Stimulated activated CD4-positive, alpha-beta T cell treated with anti-CD3 and anti-CD28 coated beads, TNF-alpha, amount 100 ng/mL, for 1 hour (primary cell): Measurements from ENCODE around the gene ZNF577.
"Not testable (repeated sequence)": the region's sequence is repeated elsewhere in the genome, so short reads cannot be mapped to it uniquely, and the experiment has no call there.

Source experiments
- DNase-seq, 3 donors: peaks; one replicate each; pipeline ENCODE4 v3.0.0-alpha.2; 2020; ENCODE audit warnings: low read depth in 3 of 3, low spot score in 1 of 3

The ZNF577 gene

DNA sequence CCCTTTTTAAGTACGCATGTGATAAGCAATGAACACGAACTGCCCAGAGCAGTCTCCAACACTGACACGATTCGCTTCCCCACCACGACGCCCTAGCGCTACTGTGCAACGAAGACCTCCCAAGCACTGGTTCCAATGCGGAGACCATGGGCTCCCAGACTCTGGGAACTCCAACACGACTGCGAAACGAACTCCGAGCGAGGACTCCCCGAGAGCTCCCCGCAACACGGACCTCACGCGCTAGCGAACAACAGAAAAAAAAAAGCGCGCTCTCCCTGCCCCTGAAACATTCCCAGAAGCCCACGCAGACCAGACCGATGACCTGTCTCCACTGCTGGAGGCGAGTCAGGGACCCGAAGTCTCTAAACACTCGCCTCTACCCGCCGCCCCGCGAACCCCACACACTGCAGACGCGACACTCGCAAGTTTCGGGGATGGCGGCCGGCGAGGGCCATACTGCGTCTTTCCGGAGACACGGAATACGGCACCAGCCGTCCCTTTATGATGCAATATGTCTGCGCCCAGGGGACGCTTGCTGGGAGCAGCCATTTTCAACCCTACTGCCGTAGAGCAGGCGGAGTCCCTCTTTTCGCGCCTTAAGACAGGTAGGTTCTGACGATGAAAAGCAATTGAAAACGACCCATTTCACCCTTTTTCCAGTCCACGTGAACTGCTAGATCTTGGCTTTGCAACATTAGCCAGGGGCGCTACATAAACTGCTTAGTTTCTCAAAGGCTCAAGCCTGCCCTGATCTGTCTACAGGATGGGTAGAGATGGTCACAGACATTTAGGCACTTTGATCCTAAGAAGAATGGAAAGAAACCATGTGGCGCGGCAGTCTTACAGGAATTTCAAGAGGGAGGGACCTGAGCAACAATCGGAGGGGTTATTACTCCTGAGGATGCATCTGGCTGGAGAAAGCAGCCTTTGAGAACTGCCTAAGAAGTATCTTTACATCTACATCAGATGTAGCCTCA lies at the start of gene ZNF577:
Gene ZNF577, minus strand, starts transcription at position 430 of the 977 bp plus-strand sequence. CDS start 7,569 bp downstream, outside the sequence.
- DNase-seq = peak; percentile 2 to 35 (median 24)

DNA sequence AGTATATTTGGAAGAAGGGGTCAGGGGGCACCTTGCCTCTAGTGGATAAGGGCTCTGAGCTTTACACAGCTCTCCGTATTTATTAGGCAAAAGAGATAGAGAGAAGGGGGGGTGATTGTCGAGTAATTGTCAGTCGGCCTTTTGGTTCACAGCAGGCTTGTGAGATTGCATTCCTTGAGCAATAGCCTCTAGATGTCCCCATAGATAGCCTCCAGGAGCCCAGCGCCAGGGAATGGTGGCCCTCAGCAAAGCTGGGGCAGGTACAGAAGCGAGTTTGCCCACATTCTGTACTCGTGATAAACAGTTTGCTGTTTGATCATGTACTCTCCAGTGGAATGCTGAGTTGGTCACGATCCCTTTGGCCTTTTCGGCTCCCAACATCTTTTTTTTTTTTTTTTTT lies 44.2 kb upstream of the ZNF577 start:
- DNase-seq = no peak

DNA sequence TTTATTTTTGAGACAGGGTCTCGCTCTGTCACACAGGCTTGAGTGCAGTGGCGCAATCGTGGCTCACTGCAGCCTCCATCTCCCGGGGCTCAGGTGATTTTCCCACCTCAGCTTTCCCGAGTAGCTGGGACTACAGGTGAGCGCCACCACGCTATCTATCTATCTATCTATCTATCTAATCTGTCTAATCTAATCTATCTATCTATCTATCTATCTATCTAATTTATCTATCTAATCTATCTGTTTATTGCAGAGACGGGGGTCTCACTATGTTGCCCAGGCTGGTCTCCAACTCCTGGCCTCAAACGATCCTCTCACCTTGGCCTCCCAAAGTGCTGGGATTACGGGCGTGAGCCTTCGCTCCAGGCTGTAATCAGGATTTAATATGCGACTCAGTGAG lies 40.1 kb upstream of the ZNF577 start:
- no peak for DNase-seq

DNA sequence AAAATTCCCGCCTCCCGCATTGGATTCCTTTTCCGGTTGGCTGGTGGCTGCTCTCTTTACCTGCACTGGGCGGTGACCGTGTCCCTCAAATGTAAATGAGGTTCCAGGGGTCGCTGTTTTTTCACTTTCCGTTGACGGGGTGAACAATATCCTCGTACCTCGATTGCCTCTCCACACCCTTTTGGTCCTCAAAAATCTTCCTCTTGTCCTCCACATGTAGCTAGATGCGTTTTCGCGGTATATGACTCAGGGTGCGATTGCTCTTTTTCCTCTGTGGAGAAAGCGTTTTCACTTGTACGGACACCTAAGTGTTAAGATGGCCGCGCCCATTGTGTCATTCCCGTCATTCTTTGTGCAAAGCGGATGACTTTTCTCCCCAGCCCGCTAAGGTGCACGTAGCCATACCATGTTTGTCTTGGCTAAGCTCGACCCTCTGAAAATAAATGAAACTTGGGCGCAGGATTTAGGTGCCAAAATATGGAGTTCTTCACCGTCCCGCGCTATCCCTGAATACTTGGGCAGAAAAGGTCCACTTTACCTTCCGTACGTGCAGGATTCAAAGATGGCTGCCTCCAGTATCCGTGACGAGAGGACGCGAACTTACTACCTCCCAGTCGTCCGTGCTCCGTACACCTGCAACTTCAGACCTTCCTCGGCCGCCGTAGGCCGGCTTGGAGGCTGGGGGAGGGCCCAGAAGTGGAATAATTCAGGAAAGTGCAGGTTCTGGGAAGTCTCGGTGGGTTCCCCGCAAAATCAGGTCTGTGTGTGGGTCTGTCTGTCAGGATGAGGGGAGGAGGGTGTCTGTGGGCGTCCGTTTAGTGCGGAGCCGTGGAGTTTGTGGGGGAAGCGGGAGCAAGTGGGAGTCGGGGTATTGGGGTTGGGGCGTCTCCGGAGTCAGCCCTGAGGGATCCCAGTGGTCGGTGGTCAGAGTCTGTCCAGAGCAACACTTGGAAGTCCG lies 39.3 kb upstream of the ZNF577 start, which contains the start of gene ZNF613:
Gene ZNF613, plus strand, starts transcription at position 689 of the 958 bp plus-strand sequence. CDS start 8,749 bp downstream, outside the sequence.
- DNase-seq = peak; percentile 60 to 73 (median 71)

DNA sequence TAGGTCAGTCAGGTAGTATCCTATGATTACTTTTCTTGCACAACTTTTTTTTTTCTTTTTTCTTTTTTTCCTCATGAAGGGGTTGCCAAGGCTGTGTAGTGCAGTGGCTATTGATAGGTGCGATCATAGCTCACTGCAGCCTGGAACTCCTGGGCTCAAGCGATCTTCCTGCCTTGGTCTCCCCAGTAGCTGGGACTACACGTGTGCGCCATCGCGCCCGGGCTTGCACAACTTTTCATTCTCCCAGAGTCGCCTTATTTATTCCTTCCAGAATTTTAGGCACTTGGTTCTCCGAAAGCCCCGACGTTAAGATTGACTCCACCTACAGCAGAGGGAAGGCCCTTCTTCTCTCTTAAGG lies 38.7 kb upstream of the ZNF577 start:
- DNase-seq = no peak

DNA sequence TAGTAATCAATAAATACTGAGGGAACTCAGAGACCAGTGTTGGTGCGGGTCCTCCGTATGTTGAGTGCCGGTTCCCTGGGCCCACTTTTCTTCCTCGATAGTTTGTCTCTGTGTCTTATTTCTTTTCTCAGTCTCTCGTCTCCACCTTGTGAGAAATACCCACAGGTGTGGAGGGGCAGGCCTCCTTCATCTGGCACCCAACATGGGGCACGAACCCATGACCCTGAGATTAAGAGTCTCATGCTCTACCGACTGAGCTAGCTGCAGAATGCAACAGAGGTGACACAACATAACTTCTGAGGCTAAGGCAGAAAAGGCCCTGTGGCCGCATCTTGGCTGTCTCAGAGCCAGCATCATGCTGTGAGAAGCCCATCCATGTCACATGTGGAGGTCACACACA lies 34.2 kb upstream of the ZNF577 start:
- DNase-seq = no peak

DNA sequence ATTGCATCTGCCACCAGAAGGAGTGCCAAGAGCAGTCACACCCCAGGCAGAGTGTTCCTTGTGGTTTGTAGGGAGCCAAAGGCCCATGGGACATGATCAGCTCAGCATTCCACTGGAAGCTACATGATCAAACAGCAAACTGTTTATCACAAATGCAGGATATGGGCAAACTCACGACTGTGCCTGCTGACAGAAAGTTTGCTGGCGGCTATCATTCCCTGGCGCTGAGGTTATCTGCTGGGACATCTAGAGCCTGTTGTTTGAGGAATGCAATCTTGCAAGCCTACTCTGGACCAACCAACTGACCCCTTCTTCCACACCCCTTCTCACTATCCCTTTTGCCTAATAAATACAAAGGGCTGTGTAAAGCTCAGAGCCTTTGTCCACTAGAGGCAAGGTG lies 31.9 kb upstream of the ZNF577 start:
- no peak for DNase-seq

DNA sequence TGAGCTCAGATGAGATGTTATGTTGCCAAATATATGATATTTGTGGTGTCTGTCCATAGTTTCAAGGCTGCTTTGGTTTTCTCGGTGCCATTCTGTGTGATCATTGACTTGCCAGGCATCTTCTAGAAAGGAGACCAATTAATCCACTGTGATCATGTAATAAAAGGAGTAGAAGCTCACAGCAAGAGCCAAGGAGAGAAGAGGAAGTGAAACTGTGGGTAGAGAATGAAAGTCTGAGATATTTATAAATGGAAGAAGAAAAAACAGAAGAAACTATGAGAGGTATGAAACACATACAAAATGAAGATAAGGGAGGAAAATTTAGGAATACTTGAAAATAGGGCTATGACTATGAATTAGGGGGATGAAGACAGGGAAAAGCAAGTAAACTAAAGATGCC lies 28.4 kb upstream of the ZNF577 start:
- no peak for DNase-seq

DNA sequence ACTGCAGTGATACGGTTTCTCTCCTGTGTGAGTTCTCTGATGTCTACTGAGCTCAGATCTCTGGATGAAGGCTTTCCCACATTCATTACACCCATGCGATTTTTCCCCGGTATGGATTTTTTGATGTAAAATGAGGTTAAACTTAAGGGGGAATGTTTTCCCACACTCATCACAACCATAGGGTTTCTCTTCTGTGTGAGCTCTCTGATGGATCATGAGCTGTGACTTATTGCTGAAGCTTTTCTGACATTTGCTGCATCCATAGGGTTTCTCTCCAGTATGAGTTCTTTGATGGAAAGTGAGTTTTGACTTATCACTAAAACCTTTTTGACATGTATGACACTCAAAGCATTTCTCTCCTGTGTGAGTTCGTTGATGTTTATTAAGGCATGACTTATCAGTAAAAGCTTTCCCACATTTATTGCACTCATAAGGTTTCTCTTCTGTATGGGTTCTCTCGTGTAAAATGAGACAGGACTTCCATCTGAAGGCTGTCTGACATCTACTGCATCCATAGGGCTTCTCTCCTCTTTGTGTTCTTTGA lies 27.6 kb upstream of the ZNF577 start:
- no peak for DNase-seq

DNA sequence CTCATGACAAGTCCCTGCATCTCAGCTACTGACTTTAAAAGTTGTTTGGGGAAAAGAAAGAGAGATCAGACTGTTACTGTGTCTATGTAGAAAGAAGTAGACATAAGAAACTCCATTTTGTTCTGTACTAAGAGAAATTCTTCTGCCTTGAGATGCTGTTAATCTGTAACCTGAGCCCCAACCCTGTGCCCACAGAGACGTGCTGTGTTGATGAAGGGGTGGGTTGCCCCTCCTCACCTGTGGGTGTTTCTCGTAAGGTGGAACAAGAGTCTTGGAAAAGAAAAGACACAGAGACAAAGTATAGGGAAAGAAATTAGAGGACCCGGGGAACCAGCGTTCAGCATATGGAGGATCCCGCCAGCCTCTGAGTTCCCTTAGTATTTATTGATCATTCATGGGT lies 20.2 kb upstream of the ZNF577 start:
- not testable (repeated sequence) for DNase-seq

DNA sequence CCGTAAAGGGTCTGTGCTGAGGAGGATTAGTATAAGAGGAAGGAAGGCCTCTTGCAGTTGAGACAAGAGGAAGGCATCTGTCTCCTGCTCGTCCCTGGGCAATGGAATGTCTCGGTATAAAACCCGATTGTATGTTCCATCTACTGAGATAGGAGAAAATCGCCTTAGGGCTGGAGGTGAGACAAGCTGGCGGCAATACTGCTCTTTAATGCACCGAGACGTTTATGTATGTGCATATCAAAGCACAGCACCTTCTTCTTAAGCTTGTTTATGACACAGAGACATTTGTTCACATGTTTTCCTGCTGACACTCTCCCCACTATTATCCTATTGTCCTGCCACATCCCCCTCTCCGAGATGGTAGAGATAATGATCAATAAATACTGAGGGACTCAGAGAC lies 18.4 kb upstream of the ZNF577 start:
- not testable (repeated sequence) for DNase-seq

DNA sequence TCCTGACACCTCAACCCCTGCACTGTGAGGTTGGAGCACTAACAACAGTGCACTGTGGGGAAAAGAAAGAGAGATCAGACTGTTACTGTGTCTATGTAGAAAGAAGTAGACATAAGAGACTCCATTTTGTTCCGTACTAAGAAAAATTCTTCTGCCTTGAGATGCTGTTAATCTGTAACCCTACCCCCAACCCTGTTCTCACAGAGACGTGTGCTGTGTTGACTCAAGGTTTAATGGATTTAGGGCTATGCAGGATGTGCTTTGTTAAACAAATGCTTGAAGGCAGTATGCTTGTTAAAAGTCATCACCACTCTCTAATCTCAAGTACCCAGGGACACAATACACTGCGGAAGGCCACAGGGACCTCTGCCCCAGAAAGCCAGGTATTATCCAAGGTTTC lies 17.9 kb upstream of the ZNF577 start:
- DNase-seq = not testable (repeated sequence)

DNA sequence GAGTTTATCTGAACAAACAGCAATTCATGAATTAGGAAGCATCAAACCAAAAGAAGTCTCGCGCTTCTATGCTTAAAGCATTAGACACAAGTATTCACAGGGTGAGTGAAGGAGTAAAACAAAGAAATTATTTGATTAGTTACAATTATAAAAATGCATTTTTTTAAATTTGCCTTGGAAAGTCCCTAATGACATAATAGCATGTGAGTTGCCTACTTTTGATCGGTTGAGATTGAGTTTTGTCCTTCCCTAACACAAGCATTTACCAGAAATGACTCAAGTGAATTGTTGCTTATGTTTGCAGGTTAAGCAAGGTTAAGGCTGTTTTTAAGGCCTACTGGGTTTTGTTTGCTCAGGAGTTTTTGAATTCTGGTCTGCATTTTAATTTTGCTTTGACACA lies 17.5 kb upstream of the ZNF577 start:
- no peak for DNase-seq

DNA sequence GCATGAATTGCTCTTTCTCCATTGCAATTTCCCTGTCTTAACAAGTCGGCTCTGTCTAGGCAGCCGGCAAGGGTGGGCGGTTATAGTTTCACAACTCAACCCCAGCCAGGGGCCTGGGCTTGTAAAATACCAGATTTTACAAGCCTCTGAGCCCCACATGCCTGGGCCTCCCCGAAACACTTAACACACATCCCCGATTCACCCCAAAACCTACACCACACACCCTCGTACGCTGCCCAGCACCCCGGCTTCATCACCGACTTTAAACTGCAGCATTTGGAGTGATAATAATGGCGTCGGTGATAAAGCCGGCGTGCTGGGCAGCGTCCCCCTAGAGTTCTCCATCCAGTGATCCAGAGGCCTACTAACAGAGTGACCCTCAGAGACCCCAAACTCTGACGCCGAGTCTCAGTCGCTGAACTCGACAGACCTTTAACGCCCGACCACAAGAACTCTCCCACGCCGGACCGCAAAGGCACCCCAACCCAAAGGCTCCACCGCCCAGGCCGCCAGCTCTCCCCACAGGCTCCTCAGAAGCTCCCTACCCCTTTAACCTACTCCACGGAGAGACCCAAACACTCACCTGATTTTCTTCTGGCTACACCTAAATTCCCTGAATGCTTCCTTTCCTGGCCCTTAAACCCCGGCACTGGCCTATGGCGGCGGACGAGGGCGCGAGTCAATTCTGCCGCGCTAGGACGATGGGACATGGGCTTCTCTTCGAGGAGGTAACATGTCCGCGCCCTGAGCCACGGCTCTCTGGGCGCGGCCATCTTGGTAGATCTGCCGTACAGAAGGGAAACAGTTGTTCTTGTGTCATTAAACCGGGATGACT lies 16.8 kb upstream of the ZNF577 start, which contains the start of gene ZNF649:
Gene ZNF649, minus strand, starts transcription at position 687 of the 835 bp plus-strand sequence. CDS start 4,910 bp downstream, outside the sequence.
- peak; percentile 48 to 75 (median 63) for DNase-seq

DNA sequence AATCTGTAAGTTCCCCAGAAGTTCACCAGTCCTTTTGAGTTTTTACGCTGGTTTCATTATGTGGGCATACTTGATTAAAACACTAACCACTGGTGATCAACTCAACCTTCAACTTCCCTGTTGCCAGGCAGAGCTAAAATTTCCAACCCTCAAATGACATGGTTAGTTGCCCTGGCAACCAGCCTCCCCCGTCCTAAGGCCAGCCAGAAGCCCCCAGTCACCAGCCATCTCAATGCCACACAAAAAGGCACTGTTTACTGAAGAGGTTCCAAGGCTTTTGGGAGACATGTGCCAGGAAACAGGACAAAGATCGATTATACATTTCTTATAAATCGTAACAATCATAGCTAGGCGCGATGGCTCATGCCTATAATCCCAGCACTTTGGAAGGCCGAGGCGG lies 15.4 kb upstream of the ZNF577 start:
- no peak for DNase-seq

DNA sequence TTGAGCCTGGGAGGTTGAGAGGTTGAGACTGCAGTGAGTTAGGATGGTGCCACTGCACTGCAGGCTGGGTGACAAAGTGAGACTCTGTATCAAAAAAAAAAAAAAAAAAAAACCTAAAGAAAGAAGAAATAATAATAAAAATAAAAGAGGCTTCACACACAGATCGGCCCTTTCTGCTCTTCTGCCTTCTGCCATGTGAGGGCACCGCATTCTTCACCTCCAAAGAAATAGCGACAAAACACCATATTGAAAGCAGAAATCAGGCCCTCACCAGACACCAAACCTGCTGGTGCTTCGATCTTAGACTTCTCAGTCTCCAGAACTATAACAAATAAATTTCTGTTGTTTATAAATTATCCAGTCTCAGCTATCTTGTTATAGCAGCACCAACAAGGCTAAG lies 14.1 kb upstream of the ZNF577 start:
- DNase-seq = no peak

DNA sequence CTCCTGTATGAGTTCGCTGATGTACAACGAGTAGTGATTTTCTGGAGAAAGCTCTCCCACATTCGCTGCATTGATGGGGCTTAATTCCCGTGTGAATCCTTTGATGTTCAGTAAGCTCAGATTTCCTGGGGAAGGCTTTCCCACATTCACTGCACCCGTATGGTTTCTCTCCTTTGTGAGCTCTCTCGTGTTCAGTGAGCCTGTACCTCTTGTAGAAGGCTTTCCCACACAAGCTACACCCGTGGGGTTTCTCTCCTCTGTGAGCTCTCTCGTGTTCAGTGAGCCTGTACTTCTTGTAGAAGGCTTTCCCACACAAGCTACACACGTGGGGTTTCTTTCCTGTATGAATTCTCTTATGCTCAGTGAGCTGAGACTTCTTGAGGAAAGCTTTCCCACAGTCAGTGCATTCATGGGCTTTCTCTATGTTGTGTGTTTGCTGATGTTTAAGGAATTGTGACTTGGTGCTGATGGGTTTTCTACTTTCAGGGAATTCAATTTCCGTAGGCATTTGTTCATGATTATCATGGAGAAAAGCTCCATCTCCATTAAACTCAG lies 3.5 kb upstream of the ZNF577 start:
- no peak for DNase-seq

DNA sequence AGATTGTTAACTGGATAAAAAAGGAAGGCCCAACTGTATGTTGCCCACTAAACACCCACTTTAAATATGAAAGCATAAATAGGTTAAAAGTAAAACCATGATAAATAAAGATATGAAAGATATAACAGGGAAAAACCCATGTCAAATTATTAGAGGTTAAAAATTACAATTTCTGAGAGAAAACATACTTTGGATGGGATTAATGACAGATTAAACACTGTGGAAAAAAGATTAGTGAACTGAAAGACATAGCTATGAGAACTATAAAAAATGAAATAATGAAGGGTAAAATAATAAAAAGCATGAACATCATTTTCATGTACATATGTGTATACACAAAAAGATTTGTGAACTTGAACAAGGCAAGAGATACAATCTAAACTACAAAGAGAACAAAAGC lies 2.2 kb upstream of the ZNF577 start:
- DNase-seq = no peak

DNA sequence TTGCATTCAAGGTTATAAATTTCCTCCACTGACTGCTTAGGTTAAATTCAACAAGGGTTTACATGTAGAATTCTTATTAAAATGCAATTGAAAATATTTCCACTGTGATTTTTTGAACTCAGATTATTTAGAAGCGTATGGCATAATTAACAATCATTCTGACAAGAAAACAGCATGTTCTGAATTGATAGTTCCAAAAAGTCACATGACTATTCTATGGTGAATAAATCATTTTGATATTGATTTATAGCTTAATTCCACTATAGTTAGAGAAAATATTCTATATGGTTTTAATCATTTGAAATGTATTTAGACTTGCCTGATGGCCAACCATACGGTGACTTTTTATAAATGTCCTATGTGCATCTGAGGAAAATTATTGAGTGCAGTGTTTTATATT lies 3.0 kb downstream of the ZNF577 start:
- no peak for DNase-seq

DNA sequence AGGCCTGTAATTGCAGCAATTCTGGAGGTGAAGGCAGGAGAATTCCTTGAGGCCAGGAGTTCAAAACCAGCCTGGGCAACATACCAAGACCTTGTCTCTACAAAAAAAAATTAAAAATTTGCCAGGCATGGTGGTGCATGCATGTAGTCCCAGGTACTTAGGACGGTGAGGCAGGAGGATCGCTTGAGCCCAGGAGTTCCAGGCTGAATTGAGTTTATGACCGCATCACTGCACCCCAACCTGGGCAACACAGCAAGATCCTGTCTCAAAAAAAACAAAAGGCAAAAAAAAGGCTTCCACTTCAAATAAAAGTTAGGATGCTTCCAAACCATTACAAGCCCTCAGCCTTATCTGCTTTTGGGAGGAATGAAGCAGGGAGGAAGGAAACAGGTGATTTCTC lies 5.2 kb downstream of the ZNF577 start:
- DNase-seq = no peak
